ELF-1 (cell line): ENCODE results near the gene VAV3.

ENCODE experiments used
- DNase-seq: peaks from one replicate; pipeline ENCODE4 v3.0.0-alpha.2; 2016; ENCODE audit warnings: low read depth, low spot score

The VAV3 gene

DNA sequence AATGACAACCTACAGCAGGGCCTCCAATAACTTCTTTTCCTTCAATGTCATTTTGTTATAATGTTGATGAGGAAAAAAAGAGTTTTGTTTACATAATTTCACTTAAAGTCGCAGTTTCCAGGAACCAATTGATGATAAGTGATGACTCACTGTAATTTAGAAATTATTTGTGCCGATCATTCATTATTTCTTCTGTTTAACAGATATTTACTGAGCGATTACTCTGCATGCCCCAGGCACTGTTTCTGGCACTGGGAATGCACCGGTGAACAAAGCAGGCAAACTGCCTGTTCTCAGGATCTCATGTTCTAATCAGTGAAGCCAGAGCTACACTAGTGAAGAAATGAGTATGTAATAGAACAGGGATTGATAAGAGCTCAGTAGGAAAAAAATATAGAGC lies 420.7 kb downstream of the VAV3 start:
- DNase-seq = no peak

DNA sequence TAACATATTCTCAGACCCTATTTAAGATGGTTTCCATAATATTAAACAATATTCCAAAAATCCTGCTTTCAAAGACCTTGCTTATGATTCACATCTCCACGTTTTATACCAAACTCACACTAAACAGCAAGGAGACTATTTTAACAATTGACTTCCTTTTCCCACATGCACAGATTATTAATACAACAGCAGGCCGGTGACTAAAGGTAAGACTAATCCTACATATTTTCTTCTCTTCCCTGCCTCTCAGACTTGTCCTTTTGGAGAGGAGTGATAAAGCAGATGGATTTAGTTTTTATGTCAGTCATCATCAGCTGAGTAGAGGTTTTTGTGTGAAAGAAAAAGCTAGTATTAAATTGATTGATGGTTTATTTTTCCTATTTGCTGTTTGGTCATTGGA lies 423.6 kb downstream of the VAV3 start:
- DNase-seq = no peak

DNA sequence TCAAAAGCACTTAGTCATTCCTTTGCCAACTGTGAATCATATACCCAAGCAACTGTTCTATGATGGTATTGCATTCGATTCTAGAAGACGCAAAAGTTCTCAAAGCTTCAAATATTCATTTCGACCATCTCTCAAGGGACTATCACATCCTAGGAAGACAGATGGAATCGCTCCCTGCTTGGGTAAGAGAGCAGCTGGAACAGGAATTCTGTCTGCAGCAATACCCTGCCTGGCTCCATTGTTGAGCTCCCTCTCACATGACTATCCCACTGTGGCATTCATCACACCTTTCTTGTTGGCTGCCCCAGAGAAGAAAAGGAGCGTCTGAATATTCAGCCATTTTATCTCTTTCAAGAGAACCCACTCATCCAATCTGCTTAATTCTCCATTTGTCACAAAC lies 426.5 kb downstream of the VAV3 start:
- no peak for DNase-seq

DNA sequence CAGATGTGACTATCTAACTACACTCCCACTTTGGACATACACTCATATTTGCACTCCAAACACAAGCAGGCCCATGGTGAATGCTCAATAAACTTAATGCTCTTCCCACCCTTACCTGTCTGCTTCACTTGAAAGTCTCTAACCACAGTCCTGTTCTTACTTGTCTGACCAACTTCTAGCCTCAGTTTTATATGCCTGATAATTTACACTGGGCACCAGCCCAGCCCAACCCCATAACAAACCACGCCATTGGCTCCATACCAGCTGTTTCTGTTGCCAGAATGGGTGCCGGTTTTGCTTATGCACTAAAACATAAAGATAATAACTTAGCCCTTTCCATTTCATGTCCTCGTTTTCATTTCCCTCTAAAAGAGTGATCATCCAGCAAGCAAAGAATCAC lies 428.7 kb downstream of the VAV3 start:
- DNase-seq = no peak

DNA sequence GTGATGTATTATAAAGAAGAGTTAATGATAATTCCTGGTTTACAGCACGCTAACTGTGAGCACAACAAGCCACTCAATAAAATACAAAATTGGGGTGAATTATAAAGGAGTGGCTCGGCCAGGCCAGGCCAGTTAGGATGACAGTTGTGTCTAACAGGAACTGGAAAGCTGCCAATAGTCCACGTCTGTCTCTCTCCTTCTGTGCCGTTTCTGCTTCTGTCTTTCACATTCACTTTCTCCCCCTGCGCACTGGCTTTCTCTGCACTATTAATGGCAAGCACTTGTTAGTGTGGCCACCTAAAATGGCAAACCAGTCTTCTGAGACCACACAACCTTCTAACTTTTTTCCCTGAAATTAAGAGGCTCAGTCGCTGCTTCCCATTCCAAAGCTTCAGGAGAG lies 429.9 kb downstream of the VAV3 start:
- DNase-seq = no peak

DNA sequence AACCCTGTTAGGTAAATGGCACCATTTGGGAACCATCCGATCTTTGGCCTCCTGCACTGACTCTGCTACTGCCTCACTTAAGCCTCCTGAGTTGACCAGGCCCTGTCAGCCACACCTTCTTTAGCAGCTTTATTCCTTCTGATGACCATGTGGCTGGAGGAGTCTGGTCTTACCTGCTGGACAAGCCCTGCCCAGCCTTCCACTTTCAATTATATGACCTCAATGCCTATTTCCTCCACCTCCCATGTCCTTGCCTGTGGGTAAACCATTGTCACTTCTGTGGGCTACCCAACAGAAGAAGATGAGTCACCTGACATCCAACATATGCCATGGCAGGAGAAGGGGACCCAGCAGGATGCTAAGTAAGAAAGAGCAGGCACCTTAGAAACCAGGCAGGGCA lies 430.3 kb downstream of the VAV3 start:
- no peak for DNase-seq

DNA sequence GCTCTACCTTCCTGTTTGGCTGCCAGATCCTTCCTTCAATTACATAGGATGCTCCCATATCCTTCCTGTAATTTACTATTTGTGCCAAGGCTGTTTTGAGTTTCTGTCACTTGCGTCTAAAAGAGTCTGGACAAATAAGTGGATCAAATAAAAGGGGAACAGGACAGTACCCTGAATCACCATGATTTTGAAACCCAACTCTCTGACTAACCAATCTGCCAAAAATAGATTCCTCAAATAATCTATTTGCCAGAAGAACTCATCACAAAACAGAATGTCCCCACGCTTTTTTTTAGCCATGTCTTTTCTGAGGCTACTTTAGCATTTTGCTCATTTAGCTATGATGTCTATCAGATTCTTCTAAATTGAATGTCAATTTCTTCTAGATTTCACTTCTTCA lies 431.5 kb downstream of the VAV3 start:
- DNase-seq = no peak

DNA sequence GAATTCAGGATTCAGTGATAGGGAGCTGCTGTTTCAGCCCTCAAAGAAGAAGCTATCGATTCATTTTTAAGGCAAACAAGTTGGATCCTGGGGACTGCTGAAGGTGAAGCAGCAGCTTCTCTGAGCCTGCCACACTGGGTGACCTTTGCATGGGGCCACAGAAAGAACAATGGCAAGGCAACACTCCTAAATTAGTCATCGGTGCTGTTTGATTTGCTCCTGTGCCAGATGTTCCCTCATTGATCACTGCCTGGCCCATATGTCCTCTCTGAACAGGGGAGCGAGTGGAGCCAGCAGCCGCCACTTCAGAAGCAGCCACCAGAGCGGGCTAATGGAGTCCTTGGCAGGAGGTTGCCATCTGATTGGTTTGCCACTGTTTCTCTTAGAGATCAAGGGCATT lies 432.7 kb downstream of the VAV3 start:
- DNase-seq = no peak

DNA sequence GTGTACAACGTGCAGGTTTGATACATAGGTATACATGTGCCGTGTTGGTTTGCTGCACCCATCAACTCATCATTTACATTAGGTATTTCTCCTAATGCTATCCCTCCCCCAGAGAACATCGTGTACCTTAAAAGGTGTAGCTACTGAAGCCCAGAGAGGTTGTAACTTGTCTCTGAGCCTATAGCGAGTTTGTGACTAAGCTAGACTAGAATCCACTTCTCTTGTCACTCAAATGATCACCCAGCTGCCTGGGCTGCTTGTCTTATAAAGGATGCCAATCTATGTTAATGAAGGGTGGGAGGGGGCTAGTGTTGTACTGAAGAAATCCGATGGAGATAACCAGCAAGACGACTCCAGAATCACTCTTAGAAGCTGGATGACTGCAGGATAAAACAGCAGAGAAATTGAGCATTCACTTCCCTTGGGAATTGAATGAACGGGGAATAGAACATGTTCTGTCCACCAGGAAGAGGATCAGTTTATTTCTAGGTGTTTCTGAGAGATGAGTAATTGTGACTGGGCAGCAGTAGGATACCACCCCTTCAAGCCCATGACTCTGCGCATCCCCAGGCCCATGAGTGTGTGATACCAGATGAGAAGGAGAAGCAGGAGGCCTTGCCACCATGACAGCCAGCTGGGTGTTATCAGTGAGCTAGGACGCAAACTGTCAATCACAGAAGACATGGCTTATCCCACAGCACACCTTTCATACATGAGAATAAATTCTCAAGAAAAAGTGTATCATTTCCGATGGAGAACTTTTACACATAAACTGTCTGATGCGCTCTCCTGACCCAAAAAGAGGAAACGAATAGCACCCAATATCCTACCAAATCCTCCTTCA lies 433.7 kb downstream of the VAV3 start:
- DNase-seq = no peak

DNA sequence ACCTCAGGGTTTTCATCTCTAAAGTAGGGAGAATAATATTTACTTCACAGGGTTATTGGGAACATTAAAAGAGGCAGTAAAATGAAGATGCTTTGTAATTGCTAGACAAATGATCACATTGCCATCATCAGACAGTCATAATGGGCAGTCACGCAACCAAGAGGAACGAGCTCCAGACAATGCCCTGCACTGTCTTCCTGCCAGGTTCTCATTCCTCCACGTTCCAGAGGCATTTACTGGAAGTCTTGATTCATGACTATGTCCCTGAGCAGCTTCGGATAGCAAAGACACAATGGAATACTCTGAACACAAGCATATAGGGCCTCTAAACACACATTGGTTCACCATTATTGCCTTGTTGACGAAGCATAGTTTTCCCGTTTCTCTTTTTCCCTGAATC lies 434.4 kb downstream of the VAV3 start:
- no peak for DNase-seq

GRCh38 chr1:107529511-107530149 lies 435.4 kb downstream of the VAV3 start:
- peak; percentile 21 for DNase-seq

- no peak for DNase-seq
These were observed 438.3 kb downstream of the VAV3 start for GRCh38 chr1:107526524-107527198.

DNA sequence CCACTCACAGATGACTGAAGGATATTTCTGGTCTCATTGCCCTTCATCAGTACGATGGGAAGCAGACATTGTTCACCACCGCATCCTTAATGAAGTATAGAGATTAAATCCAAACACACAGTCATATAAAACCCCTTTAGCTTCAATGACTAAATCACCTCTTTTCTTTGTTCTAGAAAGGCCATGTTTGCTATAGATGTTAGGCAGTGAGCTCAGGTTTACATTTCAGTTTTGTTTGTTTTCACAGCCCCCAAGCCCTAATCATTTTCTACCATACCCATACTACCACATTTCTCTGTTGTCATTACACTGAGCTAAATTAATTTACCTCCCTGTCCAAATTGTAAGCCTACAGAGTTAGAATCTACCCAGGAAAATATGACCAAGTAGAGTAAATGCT lies 439.0 kb downstream of the VAV3 start:
- DNase-seq = no peak

- DNase-seq = no peak
These were observed 439.8 kb downstream of the VAV3 start for GRCh38 chr1:107525145-107525544.

DNA sequence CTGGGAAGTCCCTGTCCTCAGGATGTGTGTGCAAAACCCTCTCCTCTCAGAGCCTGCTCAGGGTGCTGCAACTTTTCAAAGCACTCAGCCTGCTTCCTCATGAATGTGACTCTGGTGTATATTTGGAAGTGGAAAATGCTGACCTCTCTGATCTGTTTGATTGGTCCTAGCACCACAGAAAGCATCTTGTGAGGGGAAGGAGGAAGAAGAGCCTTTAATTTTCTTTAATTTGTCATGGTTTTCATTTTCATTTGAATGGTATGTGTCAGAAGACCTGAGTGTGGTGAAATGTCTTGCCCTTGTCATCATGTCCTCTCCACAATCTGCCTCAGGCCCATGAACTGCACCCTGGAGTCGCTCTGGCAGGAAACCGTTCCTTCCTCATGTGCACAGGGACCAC lies 440.7 kb downstream of the VAV3 start:
- no peak for DNase-seq

GRCh38 chr1:107523736-107524135 lies 441.2 kb downstream of the VAV3 start:
- DNase-seq = no peak

GRCh38 chr1:107523061-107523460 lies 441.9 kb downstream of the VAV3 start:
- no peak for DNase-seq
